GM18951 (cell line): ENCODE data around the gene MYO10.

ENCODE experiments used
- POLR2A ChIP-seq: IDR thresholded peaks from 4 replicates; pipeline ENCODE4 v1.6.1; 2011; ENCODE audit warnings: mild to moderate bottlenecking; ENCODE audit not compliant: insufficient read length, insufficient read depth; ENCODE audit errors: extremely low read depth
- in situ Hi-C: fragments of 300-500 bp; cut with MboI; formaldehyde crosslinking; loops from one replicate; pipeline ENCODE4 v1.12.0; 2022; ENCODE audit warnings: low sequenced_read_pairs, mixed read lengths, inconsistent platforms; ENCODE audit not compliant: unreplicated experiment

MYO10 gene

DNA sequence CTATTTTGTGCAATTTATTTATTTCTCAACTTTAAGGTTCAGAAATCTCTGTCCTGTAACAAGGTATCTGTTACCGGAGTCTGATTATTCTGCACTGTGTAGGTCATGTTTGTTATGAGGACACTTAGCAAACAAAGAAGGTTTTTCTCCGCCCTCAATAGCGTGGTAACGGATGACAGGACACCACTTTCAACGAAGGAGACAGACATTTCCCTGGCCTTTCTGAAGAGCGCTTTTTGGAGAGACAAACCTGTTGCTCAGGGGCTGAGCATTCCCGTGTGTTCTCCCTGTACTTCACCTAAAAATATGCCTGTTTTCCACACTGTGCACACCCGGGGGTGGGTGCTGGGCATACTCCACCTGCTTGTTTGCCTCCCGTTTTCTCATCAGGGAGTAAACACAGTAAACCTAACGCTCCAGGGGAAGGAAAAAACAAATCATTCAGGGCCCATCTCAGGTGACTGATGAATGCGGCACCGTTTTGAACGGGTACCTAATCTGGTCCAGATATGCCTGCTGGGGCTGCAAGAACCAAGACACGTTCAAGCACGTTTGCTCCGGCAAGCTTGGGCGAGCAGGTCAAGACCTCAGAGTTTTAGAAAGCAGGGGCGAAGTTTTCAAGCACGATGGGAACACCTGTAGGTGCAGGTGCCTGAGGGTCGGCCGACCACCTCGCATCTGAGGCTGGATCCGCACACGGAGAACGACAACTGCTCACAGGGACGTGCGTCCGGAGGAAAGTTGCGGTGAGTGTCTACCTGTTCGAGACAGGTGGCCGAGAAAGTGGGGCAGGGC is 320.1 kb downstream of the MYO10 start:
- in situ Hi-C loops: no loop called here
- TF ChIP-seq POLR2A: no peak

DNA sequence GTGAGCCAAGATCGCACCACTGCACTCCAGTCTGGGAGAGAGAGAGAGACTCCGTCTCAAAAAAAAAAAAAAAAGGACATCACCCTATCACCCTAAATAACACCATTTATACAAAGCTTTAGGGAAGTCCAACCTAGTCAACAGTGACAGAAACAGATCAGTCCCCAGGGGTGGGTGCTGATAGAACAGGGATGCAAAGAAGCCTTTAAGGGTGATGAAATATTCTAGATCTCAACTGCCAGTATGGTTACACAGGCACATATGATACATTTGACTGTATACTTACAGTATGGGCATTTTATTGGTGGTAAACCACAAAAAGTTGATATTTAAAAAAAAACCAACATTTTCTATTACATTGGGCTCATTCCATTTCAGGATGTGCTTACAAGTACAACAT is 324.1 kb downstream of the MYO10 start:
- TF ChIP-seq POLR2A: no peak

More for the DNA sequence above, 324.1 kb downstream of the MYO10 start:
- in situ Hi-C loops: no loop called here
